CD4-positive, alpha-beta T cell (primary cell): ENCODE data around the gene KIAA0586. TPM values are rescaled to one million over a fixed set of nuclear protein-coding genes. Genes with fewer than 3 reads are reported as not detected.

Experiments
- ATAC-seq: fragments of 200-7000 bp; cut with Tn5 transposase; one replicate; pipeline ENCODE4 v1.10.0; 2022; ENCODE audit warnings: mild to moderate bottlenecking; ENCODE audit not compliant: poor library complexity
- CTCF ChIA-PET: fragments of 350-600 bp; sonication (Branson Sonifier 250); formaldehyde crosslinking; loops from one replicate; lab custom pipeline; 2021; ENCODE audit warnings: antibody characterized with exemption, inconsistent platforms; lab: Charles Lee
- POLR2A ChIA-PET: fragments of 350-600 bp; sonication (Branson Sonifier 250); formaldehyde crosslinking; loops from one replicate; lab custom pipeline; 2021; ENCODE audit warnings: antibody characterized with exemption, inconsistent platforms; lab: Charles Lee
- DNase-seq, 14 experiments: peaks; one replicate each; pipeline ENCODE4 v3.0.0-alpha.2; 2013 to 2020; ENCODE audit warnings: mixed read lengths in 2 of 14
- H3K27ac ChIP-seq, 2 donors: one replicate each; pipeline versions ENCODE4 v1.5.1 to v1.7.0; 2013; ENCODE audit warnings: low read length in 2 of 2, low read depth in 1 of 2, mild to moderate bottlenecking in 1 of 2
- H3K27me3 ChIP-seq, 2 experiments: 1 replicate in 1 of 2; 2 replicates in 1 of 2; pipeline versions ENCODE4 v1.6.1 to v1.7.0; 2013; ENCODE audit warnings: low read length in 2 of 2, control low read depth in 1 of 2, mild to moderate bottlenecking in 1 of 2, moderate library complexity in 1 of 2; ENCODE audit not compliant: insufficient read depth in 2 of 2, control insufficient read depth in 1 of 2
- H3K36me3 ChIP-seq: one replicate; pipeline ENCODE4 v1.6.1; 2013; ENCODE audit warnings: low read length, control low read depth; ENCODE audit not compliant: insufficient read depth
- H3K4me1 ChIP-seq: one replicate; pipeline ENCODE4 v1.6.1; 2013; ENCODE audit warnings: low read length, control low read depth; ENCODE audit not compliant: insufficient read depth
- H3K4me3 ChIP-seq: one replicate; pipeline ENCODE4 v1.5.1; 2013; ENCODE audit warnings: mild to moderate bottlenecking, low read length, moderate library complexity
- H3K9me3 ChIP-seq, 2 experiments: 1 replicate in 1 of 2; 2 replicates in 1 of 2; pipeline versions ENCODE4 v1.6.1 to v1.7.0; 2013; ENCODE audit warnings: low read length in 2 of 2, mild to moderate bottlenecking in 2 of 2, control low read depth in 1 of 2, moderate library complexity in 1 of 2; ENCODE audit not compliant: control insufficient read depth in 1 of 2, insufficient read depth in 1 of 2
- H3K27ac Mint-ChIP-seq: one replicate; pipeline ENCODE4 v1.8.0; 2020; ENCODE audit warnings: mixed read lengths
- H3K27me3 Mint-ChIP-seq: one replicate; pipeline ENCODE4 v1.8.0; 2021; ENCODE audit warnings: mixed read lengths
- H3K36me3 Mint-ChIP-seq: one replicate; pipeline ENCODE4 v1.8.0; 2021; ENCODE audit warnings: low read depth, mixed read lengths
- H3K4me1 Mint-ChIP-seq: one replicate; pipeline ENCODE4 v1.8.0; 2021; ENCODE audit warnings: low read depth, mixed read lengths
- H3K4me3 Mint-ChIP-seq: one replicate; pipeline ENCODE4 v1.8.0; 2020; ENCODE audit warnings: mild to moderate bottlenecking, mixed read lengths
- H3K9me3 Mint-ChIP-seq: one replicate; pipeline ENCODE4 v1.8.0; 2020; ENCODE audit warnings: mixed read lengths
- intact Hi-C, 2 experiments: fragments of 100-400 bp; cut with DNase I in 1 of 2; cut with micrococcal nuclease in 1 of 2; formaldehyde crosslinking; loops; one replicate each; pipeline versions ENCODE4 v1.15.1 to v1.9.0; 2023 to 2025; cut with DNase I, micrococcal nuclease
- total RNA-seq, 174 experiments: library from RNA in 2 of 174; stranded (reverse) in 2 of 174; gene quantifications; one replicate each; pipeline ENCODE4 v1.2.3 and lab custom pipeline; 2021 to 2026
- TF ChIP-seq, protein P1 (sequence below): fragments of 200-600 bp; IDR thresholded peaks from one replicate; pipeline ENCODE4 v1.8.0; 2022; ENCODE audit warnings: antibody characterized with exemption, mild to moderate bottlenecking

Gene KIAA0586
- total RNA-seq, 2 experiments from 2014 or later = 16.5 to 18.2 TPM

GRCh38 chr14:58598028-58598803 lies 170.7 kb downstream of the KIAA0586 start:
- TF ChIP-seq, protein P1, sequence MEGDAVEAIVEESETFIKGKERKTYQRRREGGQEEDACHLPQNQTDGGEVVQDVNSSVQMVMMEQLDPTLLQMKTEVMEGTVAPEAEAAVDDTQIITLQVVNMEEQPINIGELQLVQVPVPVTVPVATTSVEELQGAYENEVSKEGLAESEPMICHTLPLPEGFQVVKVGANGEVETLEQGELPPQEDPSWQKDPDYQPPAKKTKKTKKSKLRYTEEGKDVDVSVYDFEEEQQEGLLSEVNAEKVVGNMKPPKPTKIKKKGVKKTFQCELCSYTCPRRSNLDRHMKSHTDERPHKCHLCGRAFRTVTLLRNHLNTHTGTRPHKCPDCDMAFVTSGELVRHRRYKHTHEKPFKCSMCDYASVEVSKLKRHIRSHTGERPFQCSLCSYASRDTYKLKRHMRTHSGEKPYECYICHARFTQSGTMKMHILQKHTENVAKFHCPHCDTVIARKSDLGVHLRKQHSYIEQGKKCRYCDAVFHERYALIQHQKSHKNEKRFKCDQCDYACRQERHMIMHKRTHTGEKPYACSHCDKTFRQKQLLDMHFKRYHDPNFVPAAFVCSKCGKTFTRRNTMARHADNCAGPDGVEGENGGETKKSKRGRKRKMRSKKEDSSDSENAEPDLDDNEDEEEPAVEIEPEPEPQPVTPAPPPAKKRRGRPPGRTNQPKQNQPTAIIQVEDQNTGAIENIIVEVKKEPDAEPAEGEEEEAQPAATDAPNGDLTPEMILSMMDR = no peak

GRCh38 chr14:58598804-58599525 lies 171.4 kb downstream of the KIAA0586 start:
- H3K27me3 ChIP-seq = no peaks in the 10 kb centered on the region
- peak; percentile 21 for ATAC-seq
- no peak for DNase-seq
- no peaks in the 10 kb centered on the region for H3K36me3 ChIP-seq
- peak overlapping the region; percentile 63 for H3K4me3 Mint-ChIP-seq
- H3K27me3 Mint-ChIP-seq = peaks cover 18% of the 10 kb centered on the region
- peaks cover 28% of the 10 kb centered on the region for H3K4me1 ChIP-seq
- H3K4me3 ChIP-seq = no peak overlapping the region
- CTCF ChIA-PET = no interaction called here
- TF ChIP-seq, protein P1 = no peak
- H3K4me1 Mint-ChIP-seq = peaks cover 38% of the 10 kb centered on the region
- intact Hi-C loops = no loop called here
- peak overlapping the region; percentile 57 for H3K27ac Mint-ChIP-seq
- H3K27ac ChIP-seq = no peak overlapping the region
- H3K9me3 Mint-ChIP-seq = no peaks in the 10 kb centered on the region
- H3K36me3 Mint-ChIP-seq = no peaks in the 10 kb centered on the region
- H3K9me3 ChIP-seq = no peaks in the 10 kb centered on the region
- POLR2A ChIA-PET = interaction anchor here (0.6 to 1.9 kb wide), 6 partner anchors 27 to 172 kb away, joined by 3 to 20 read pairs (median 4); partner anchors contain the start of genes DACT1, KIAA0586 and TIMM9

More at GRCh38 chr14:58598028-58598803, 170.7 kb downstream of the KIAA0586 start:
- peaks cover 38% of the 10 kb centered on the region for H3K4me1 Mint-ChIP-seq
- DNase-seq = peak in 7 of 14 experiments; percentile 0 to 63 (median 40)
- no peak overlapping the region for H3K4me3 ChIP-seq
- H3K36me3 ChIP-seq = no peaks in the 10 kb centered on the region
- ChIA-PET POLR2A (interaction anchor here (0.6 to 1.9 kb wide), 6 partner anchors 23 to 171 kb away, joined by 3 to 20 read pairs (median 4); partner anchors contain the start of genes DACT1, KIAA0586 and TIMM9), CTCF (no interaction called here)
- H3K27me3 ChIP-seq = no peaks in the 10 kb centered on the region
- H3K9me3 Mint-ChIP-seq = no peaks in the 10 kb centered on the region
- no peaks in the 10 kb centered on the region for H3K9me3 ChIP-seq
- no peaks in the 10 kb centered on the region for H3K36me3 Mint-ChIP-seq
- peak overlapping the region; percentile 63 for H3K4me3 Mint-ChIP-seq
- peak; percentile 89 for ATAC-seq
- H3K4me1 ChIP-seq = peaks cover 28% of the 10 kb centered on the region
- intact Hi-C loops = no loop called here
- H3K27ac ChIP-seq = no peak overlapping the region
- peak overlapping the region; percentile 57 for H3K27ac Mint-ChIP-seq
- peaks cover 18% of the 10 kb centered on the region for H3K27me3 Mint-ChIP-seq

DNA sequence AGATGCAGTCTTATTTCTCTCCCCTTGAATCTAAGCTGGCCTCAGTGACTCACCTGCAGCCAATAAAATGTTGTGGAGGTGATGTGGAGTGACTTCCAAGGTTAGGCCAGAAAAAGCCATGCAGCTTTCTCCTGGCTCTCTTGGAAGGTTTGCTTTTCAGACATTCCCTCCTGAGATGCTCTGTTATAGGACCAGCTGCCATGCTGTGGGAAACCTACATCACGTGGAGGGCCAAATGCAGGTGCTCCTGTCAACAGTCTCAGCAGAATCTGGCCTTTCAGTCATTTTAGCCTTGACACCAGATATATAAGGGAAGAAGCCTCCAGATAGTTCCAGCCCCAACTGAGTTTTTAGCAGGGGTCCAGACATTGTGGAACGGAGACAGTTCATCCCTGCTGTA lies 172.2 kb downstream of the KIAA0586 start:
- Mint-ChIP-seq H3K9me3 (no peaks in the 10 kb centered on the region), H3K27ac (no peak overlapping the region), H3K27me3 (peaks cover 18% of the 10 kb centered on the region), H3K4me3 (no peak overlapping the region), H3K36me3 (no peaks in the 10 kb centered on the region), H3K4me1 (peaks cover 38% of the 10 kb centered on the region)
- Histone ChIP-seq H3K27ac (no peak overlapping the region), H3K27me3 (no peaks in the 10 kb centered on the region), H3K36me3 (no peaks in the 10 kb centered on the region), H3K4me3 (no peak overlapping the region), H3K4me1 (peaks cover 28% of the 10 kb centered on the region), H3K9me3 (no peaks in the 10 kb centered on the region)
- ATAC-seq (no peak), DNase-seq (no peak)
- TF ChIP-seq, protein P1 = no peak
- ChIA-PET CTCF (no interaction called here), POLR2A (interaction anchor here (0.7 kb wide), 1 partner anchor 153 kb away, joined by 3 read pairs; no protein-coding TSS in a partner anchor)
- intact Hi-C loops = no loop called here

Other genes starting within 250 kb of the KIAA0586 start
- gene ACTR10, start 227.6 kb upstream of the KIAA0586 start, total RNA-seq = 10 to 100 TPM; 38.8 to 43.6 TPM
- gene PSMA3, start 182.9 kb upstream of the KIAA0586 start, total RNA-seq = 100 to 1,000 TPM; 104 to 108 TPM
- gene ARID4A, start 129.2 kb upstream of the KIAA0586 start, total RNA-seq = 10 to 100 TPM; 89.6 to 94.7 TPM
- under 1 TPM in 1 of 2 experiments, not detected in 1; 0.56 TPM for gene TOMM20L, start 31.8 kb upstream of the KIAA0586 start, total RNA-seq
- gene TIMM9, start 188 bp upstream of the KIAA0586 start, total RNA-seq = 10 to 100 TPM; 33.1 to 34.9 TPM
- 1 to 10 TPM; 1.3 TPM for gene DACT1, start 210.2 kb downstream of the KIAA0586 start, total RNA-seq